Spleen (tissue), 11 donors: ENCODE results near the gene DDB1. TPM values are rescaled to one million over a fixed set of nuclear protein-coding genes. Genes with fewer than 3 reads are reported as not detected.
A peak's percentile ranks its signal among the peaks of the same experiment; 100 is the strongest.

Experiments
- DNase-seq: peaks from one replicate; pipeline ENCODE4 v3.0.0-alpha.2; 2020
- H3K27ac ChIP-seq, 8 donors: fragments of 200-600 bp; sonication (generic) in 7 of 8; 1 replicate in 4 of 8; 2 replicates in 4 of 8; pipeline versions ENCODE4 v1.5.0 to v1.8.0; 2016 to 2021; ENCODE audit warnings: inconsistent platforms in 4 of 8, mild to moderate bottlenecking in 4 of 8, moderate library complexity in 1 of 8
- H3K27me3 ChIP-seq, 7 donors: fragments of 200-600 bp; sonication (generic) in 6 of 7; replicated peaks in 1 of 7; 1 replicate in 4 of 7; 2 replicates in 3 of 7; pipeline versions ENCODE4 v1.5.0 to v1.8.0; 2016 to 2021; ENCODE audit warnings: inconsistent platforms in 3 of 7, mild to moderate bottlenecking in 1 of 7
- H3K36me3 ChIP-seq, 6 donors: fragments of 200-600 bp; sonication (generic) in 5 of 6; 1 replicate in 4 of 6; 2 replicates in 2 of 6; pipeline versions ENCODE4 v1.5.0 to v1.8.0; 2016 to 2021; ENCODE audit warnings: inconsistent platforms in 2 of 6
- H3K4me1 ChIP-seq, 6 donors: fragments of 200-600 bp; sonication (generic) in 5 of 6; 1 replicate in 3 of 6; 2 replicates in 3 of 6; pipeline versions ENCODE4 v1.5.0 to v1.8.0; 2016 to 2021; ENCODE audit warnings: inconsistent platforms in 3 of 6
- H3K4me3 ChIP-seq, 8 donors: fragments of 200-600 bp; sonication (generic) in 7 of 8; 1 replicate in 4 of 8; 2 replicates in 4 of 8; pipeline versions ENCODE4 v1.5.0 to v1.8.0; 2016 to 2021; ENCODE audit warnings: inconsistent platforms in 4 of 8, mild to moderate bottlenecking in 4 of 8, moderate library complexity in 2 of 8
- H3K9me3 ChIP-seq, 8 donors: fragments of 200-600 bp; sonication (generic) in 7 of 8; 1 replicate in 4 of 8; 2 replicates in 4 of 8; pipeline versions ENCODE4 v1.5.0 to v1.8.0; 2016 to 2021; ENCODE audit warnings: inconsistent platforms in 4 of 8
- CTCF ChIP-seq, 11 experiments: fragments of 200-600 bp in 7 of 11; fragments of 450-650 bp in 4 of 11; sonication (generic) in 4 of 11; IDR thresholded peaks in 8 of 11; conservative IDR thresholded peaks in 3 of 11; 1 replicate in 7 of 11; 2 replicates in 4 of 11; pipeline versions ENCODE4 v1.4.0 to v1.8.0; 2016 to 2021; ENCODE audit warnings: antibody characterized with exemption in 11 of 11, inconsistent platforms in 4 of 11, mild to moderate bottlenecking in 1 of 11
- POLR2A ChIP-seq, 3 donors: fragments of 450-650 bp; IDR thresholded peaks; one replicate each; pipeline ENCODE4 v1.5.1; 2017; ENCODE audit warnings: antibody characterized with exemption in 3 of 3, mild to moderate bottlenecking in 1 of 3
- POLR2AphosphoS5 ChIP-seq, 3 donors: sonication (generic); formaldehyde crosslinking; IDR thresholded peaks; one replicate each; pipeline ENCODE4 v1.5.1; 2017; ENCODE audit warnings: antibody characterized with exemption in 3 of 3
- WGBS, 5 donors: extraction: QIAGEN DNeasy Blood & Tissue Kit in 3 of 5; methylation state at CpG; one replicate each; pipeline versions ENCODE4 v1.1.5 to v1.1.7; 2013 to 2018; 5-methylcytosine and 5-hydroxymethylcytosine counted together
- intact Hi-C: fragments of 100-400 bp; cut with DNase I; formaldehyde crosslinking; loops from one replicate; pipeline ENCODE4 v1.15.0; 2023; ENCODE audit warnings: low total_unique reads
- polyA plus RNA-seq, 3 donors: library from polyadenylated mRNA; stranded (reverse); fragments of 200-250 nt; gene quantifications; one replicate each; pipeline ENCODE4 v1.2.1, GENCODE V29; 2013
- total RNA-seq, 7 donors: library from RNA; depleted of rRNA in 3 of 7; stranded (reverse); fragments of >200 nt in 3 of 7; fragmentation: NEBNext Ultra II Directional in 4 of 7; extraction: Animal tissue kit (Norgen Biotek cat#: 25700) in 4 of 7; gene quantifications; one replicate each; pipeline versions ENCODE4 v1.1.0 to v1.2.1, GENCODE V29; 2016 to 2021
- donor health status: healthy with polysubstance abuse.
- donor health status: DM: no; HTN: no; CAD: no; lungs with moderate emphysema.
- donor health status: DM: no; HTN: no; CAD: no.
- donor health status: Bipolar disorder and iron deficiency.
- donor health status: healthy.
- donor health status: DM: no; HTN: no; CAD: no.
- donor health status: DM: yes; HTN: yes; CAD: no.

The DDB1 gene
- total and polyA plus RNA-seq, 10 donors: 68.7 to 157 (median 133) TPM

- Histone ChIP-seq H3K27me3 (no peaks in the 10 kb centered on the region), H3K36me3 (peaks cover 6 to 100% (median 98%) of the 10 kb centered on the region in 6 donors), H3K9me3 (no peaks in the 10 kb centered on the region), H3K27ac (no peak overlapping the region), H3K4me1 (no peaks in the 10 kb centered on the region), H3K4me3 (no peak overlapping the region)
- TF ChIP-seq POLR2AphosphoS5 (IDR thresholded peaks at IDR 0.05): no peak
- TF ChIP-seq CTCF (IDR thresholded peaks at IDR 0.05 in 8 of 11, conservative IDR thresholded peaks at IDR 0.05 in 3 of 11): no peak
- no peak for TF ChIP-seq POLR2A (IDR thresholded peaks at IDR 0.05)
- 80 to 100% (median 94%) methylated on average over 1 of the region's 1 CpG for WGBS, 5 donors
- intact Hi-C loops: no loop called here
- no peak for DNase-seq
Observed at GRCh38 chr11:61307354-61307753, 25.6 kb downstream of the DDB1 start.

GRCh38 chr11:61306221-61306620, 26.7 kb downstream of the DDB1 start:
- 77 to 90% (median 85%) methylated on average over 1 of the region's 1 CpG for WGBS, 5 donors
- Histone ChIP-seq H3K27ac (no peak overlapping the region), H3K9me3 (no peaks in the 10 kb centered on the region), H3K36me3 (peaks cover 6 to 100% (median 98%) of the 10 kb centered on the region in 6 donors), H3K4me3 (no peak overlapping the region), H3K4me1 (no peaks in the 10 kb centered on the region), H3K27me3 (no peaks in the 10 kb centered on the region)
- TF ChIP-seq CTCF (IDR thresholded peaks at IDR 0.05 in 8 of 11, conservative IDR thresholded peaks at IDR 0.05 in 3 of 11) (no peak), POLR2AphosphoS5 (IDR thresholded peaks at IDR 0.05) (no peak), POLR2A (IDR thresholded peaks at IDR 0.05) (no peak)
- no peak for DNase-seq
- intact Hi-C loops: no loop called here

GRCh38 chr11:61305417-61305816, 27.5 kb downstream of the DDB1 start:
- Histone ChIP-seq H3K36me3 (peaks cover 6 to 100% (median 99%) of the 10 kb centered on the region in 6 donors), H3K27ac (no peak overlapping the region), H3K9me3 (no peaks in the 10 kb centered on the region), H3K4me3 (no peak overlapping the region), H3K27me3 (no peaks in the 10 kb centered on the region), H3K4me1 (no peaks in the 10 kb centered on the region)
- WGBS, 5 donors: 94 to 98% (median 96%) methylated on average over 7 of the region's 7 CpGs
- no peak for DNase-seq
- no peak for TF ChIP-seq CTCF (IDR thresholded peaks at IDR 0.05 in 8 of 11, conservative IDR thresholded peaks at IDR 0.05 in 3 of 11)
- TF ChIP-seq POLR2AphosphoS5 (IDR thresholded peaks at IDR 0.05): no peak
- no peak for TF ChIP-seq POLR2A (IDR thresholded peaks at IDR 0.05)
- intact Hi-C loops: no loop called here

DNA sequence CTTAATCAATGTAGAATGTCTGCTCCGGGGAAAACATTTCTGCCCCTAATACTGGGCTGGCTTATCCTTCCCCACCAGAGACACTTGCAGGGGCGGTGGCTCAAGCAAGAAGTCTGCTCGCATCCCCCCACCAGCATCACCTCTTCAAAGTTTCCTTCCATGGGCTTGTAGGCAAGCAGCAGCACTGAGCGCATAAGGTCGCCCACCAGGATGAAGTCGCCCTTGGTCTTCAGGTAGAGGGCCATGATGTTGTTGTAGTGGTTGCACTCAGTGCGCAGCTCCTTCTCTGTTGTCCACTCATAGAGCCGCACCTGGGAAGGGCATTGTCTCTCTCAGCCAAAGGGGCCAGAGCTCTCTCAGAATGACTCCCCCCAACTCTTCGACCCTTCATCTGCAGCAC, 29.2 kb downstream of the DDB1 start:
- H3K4me1 ChIP-seq: no peaks in the 10 kb centered on the region
- intact Hi-C loops: no loop called here
- 95 to 96% (median 96%) methylated on average over 9 of the region's 9 CpGs for WGBS, 5 donors
- peak; percentile 11 for DNase-seq
- H3K27me3 ChIP-seq: no peaks in the 10 kb centered on the region
- no peaks in the 10 kb centered on the region for H3K9me3 ChIP-seq
- H3K36me3 ChIP-seq: peaks cover 6 to 100% (median 97%) of the 10 kb centered on the region in 6 donors
- TF ChIP-seq CTCF (IDR thresholded peaks at IDR 0.05 in 8 of 11, conservative IDR thresholded peaks at IDR 0.05 in 3 of 11) (no peak), POLR2AphosphoS5 (IDR thresholded peaks at IDR 0.05) (no peak), POLR2A (IDR thresholded peaks at IDR 0.05) (no peak)
- H3K27ac ChIP-seq: no peak overlapping the region
- H3K4me3 ChIP-seq: no peak overlapping the region
